GM18505 (cell line): ENCODE measurements around the gene RFX3.

Source experiments
- ATAC-seq: cut with Tn5 transposase; IDR thresholded peaks from one replicate; pipeline ENCODE4 v1.9.1; 2021; ENCODE audit not compliant: unreplicated experiment
- POLR2A ChIP-seq: IDR thresholded peaks from 4 replicates; pipeline ENCODE4 v1.6.1; 2011; ENCODE audit warnings: borderline replicate concordance; ENCODE audit not compliant: insufficient read depth, insufficient read length; ENCODE audit errors: extremely low read depth

RFX3 gene

GRCh38 chr9:3508521-3509291 is 17.1 kb downstream of the RFX3 start:
- ATAC-seq, result no peak
- no peak for TF ChIP-seq POLR2A

- TF ChIP-seq POLR2A, result no peak
- peak; percentile 15 for ATAC-seq
These were observed 17.7 kb downstream of the RFX3 start for GRCh38 chr9:3508078-3508431.

- no peak for TF ChIP-seq POLR2A
- ATAC-seq, result peak; percentile 61
These were observed 18.3 kb downstream of the RFX3 start for GRCh38 chr9:3507395-3508077.

- TF ChIP-seq POLR2A, result no peak
- no peak for ATAC-seq
These were observed 19.6 kb downstream of the RFX3 start for GRCh38 chr9:3506164-3506563.

GRCh38 chr9:3502560-3503398 is 23.0 kb downstream of the RFX3 start:
- ATAC-seq, result no peak
- TF ChIP-seq POLR2A, result no peak

- TF ChIP-seq POLR2A, result no peak
- no peak for ATAC-seq
These were observed 25.8 kb downstream of the RFX3 start for GRCh38 chr9:3500044-3500443.

GRCh38 chr9:3498691-3499090 is 27.1 kb downstream of the RFX3 start:
- no peak for ATAC-seq
- no peak for TF ChIP-seq POLR2A

- TF ChIP-seq POLR2A, result no peak
- no peak for ATAC-seq
These were observed 27.9 kb downstream of the RFX3 start for GRCh38 chr9:3497857-3498256.

GRCh38 chr9:3497401-3497800 is 28.4 kb downstream of the RFX3 start:
- no peak for TF ChIP-seq POLR2A
- no peak for ATAC-seq

GRCh38 chr9:3495855-3496254 is 29.9 kb downstream of the RFX3 start:
- no peak for ATAC-seq
- no peak for TF ChIP-seq POLR2A

GRCh38 chr9:3492214-3492613 is 33.6 kb downstream of the RFX3 start:
- no peak for ATAC-seq
- TF ChIP-seq POLR2A, result no peak

- no peak for TF ChIP-seq POLR2A
- no peak for ATAC-seq
These were observed 34.4 kb downstream of the RFX3 start for GRCh38 chr9:3491450-3491849.

- no peak for ATAC-seq
- no peak for TF ChIP-seq POLR2A
These were observed 34.8 kb downstream of the RFX3 start for GRCh38 chr9:3490957-3491356.
